Astrocyte (in vitro differentiated cells and primary cell): ENCODE results near the gene PLXNB2. TPM values are rescaled to one million over a fixed set of nuclear protein-coding genes. Genes with fewer than 3 reads are reported as not detected.

ENCODE experiments used
- DNase-seq: peaks from one replicate; pipeline ENCODE4 v3.0.0-alpha.2; 2010; ENCODE audit warnings: low read depth
- FAIRE-seq: peaks from 2 replicates; lab custom pipeline; 2011; peaks lifted over from hg19 to GRCh38; lab: Jason Lieb, UNC
- H2AFZ ChIP-seq: 2 replicates; pipeline ENCODE4 v1.6.0; 2012; ENCODE audit warnings: low read depth, low read length, inconsistent platforms
- H3K27ac ChIP-seq: 2 replicates; pipeline ENCODE4 v1.5.1; 2011; ENCODE audit warnings: low read depth, low read length, inconsistent platforms
- H3K27me3 ChIP-seq: 2 replicates; pipeline ENCODE4 v1.6.0; 2011; ENCODE audit warnings: low read length, inconsistent platforms; ENCODE audit not compliant: insufficient read depth
- H3K36me3 ChIP-seq: 2 replicates; pipeline ENCODE4 v1.5.1; 2011; ENCODE audit warnings: low read length, inconsistent platforms; ENCODE audit not compliant: insufficient read depth
- H3K4me1 ChIP-seq: 2 replicates; pipeline ENCODE4 v1.5.1; 2011; ENCODE audit warnings: low read length, inconsistent platforms; ENCODE audit not compliant: insufficient read depth
- H3K4me2 ChIP-seq: 2 replicates; pipeline ENCODE4 v1.6.0; 2012; ENCODE audit warnings: low read length, inconsistent platforms
- H3K4me3 ChIP-seq: 2 replicates; pipeline ENCODE4 v1.5.1; 2011; ENCODE audit warnings: low read depth, mild to moderate bottlenecking, low read length, inconsistent platforms; ENCODE audit not compliant: insufficient read depth
- H3K79me2 ChIP-seq: 2 replicates; pipeline ENCODE4 v1.6.0; 2012; ENCODE audit warnings: mild to moderate bottlenecking, low read length, inconsistent platforms; ENCODE audit not compliant: insufficient read depth
- H3K9ac ChIP-seq: 2 replicates; pipeline ENCODE4 v1.6.0; 2012; ENCODE audit warnings: mild to moderate bottlenecking, low read length, inconsistent platforms
- H3K9me3 ChIP-seq: 2 replicates; pipeline ENCODE4 v1.5.1; 2012; ENCODE audit warnings: low read depth, mild to moderate bottlenecking, low read length, inconsistent platforms; ENCODE audit not compliant: insufficient read depth
- H4K20me1 ChIP-seq: 2 replicates; pipeline ENCODE4 v1.6.0; 2012; ENCODE audit warnings: low read length, inconsistent platforms; ENCODE audit not compliant: insufficient read depth
- H3K27ac Mint-ChIP-seq: one replicate; pipeline ENCODE4 v1.8.0; 2021; ENCODE audit warnings: mild to moderate bottlenecking, mixed read lengths; ENCODE audit not compliant: unreplicated experiment
- H3K27me3 Mint-ChIP-seq: one replicate; pipeline ENCODE4 v1.8.0; 2021; ENCODE audit warnings: low read depth, mixed read lengths; ENCODE audit not compliant: unreplicated experiment
- H3K36me3 Mint-ChIP-seq: one replicate; pipeline ENCODE4 v1.8.0; 2021; ENCODE audit warnings: low read depth, mixed read lengths; ENCODE audit not compliant: unreplicated experiment
- H3K4me1 Mint-ChIP-seq: one replicate; pipeline ENCODE4 v1.8.0; 2021; ENCODE audit warnings: low read depth, mixed read lengths; ENCODE audit not compliant: unreplicated experiment
- H3K4me3 Mint-ChIP-seq: one replicate; pipeline ENCODE4 v1.8.0; 2021; ENCODE audit warnings: mild to moderate bottlenecking, moderate library complexity, mixed read lengths; ENCODE audit not compliant: unreplicated experiment
- H3K9me3 Mint-ChIP-seq: one replicate; pipeline ENCODE4 v1.8.0; 2021; ENCODE audit warnings: mild to moderate bottlenecking, mixed read lengths; ENCODE audit not compliant: unreplicated experiment
- EZH2 ChIP-seq: IDR thresholded peaks from 2 replicates; pipeline ENCODE4 v1.6.1; 2012; ENCODE audit warnings: mild to moderate bottlenecking, low read length, inconsistent platforms; ENCODE audit not compliant: insufficient read depth
- total RNA-seq: library from RNA; stranded (reverse); gene quantifications from 2 replicates; pipeline ENCODE4 v1.2.1, GENCODE V29; 2021
- TF ChIP-seq, protein P1 (sequence below): IDR thresholded peaks from 2 replicates; pipeline ENCODE4 v1.5.1; 2011; ENCODE audit warnings: low read depth, mild to moderate bottlenecking, inconsistent platforms, low read length, moderate library complexity; ENCODE audit not compliant: insufficient read depth

PLXNB2 gene
- total RNA-seq, 1 donor from 2014 or later = 327 TPM

DNA sequence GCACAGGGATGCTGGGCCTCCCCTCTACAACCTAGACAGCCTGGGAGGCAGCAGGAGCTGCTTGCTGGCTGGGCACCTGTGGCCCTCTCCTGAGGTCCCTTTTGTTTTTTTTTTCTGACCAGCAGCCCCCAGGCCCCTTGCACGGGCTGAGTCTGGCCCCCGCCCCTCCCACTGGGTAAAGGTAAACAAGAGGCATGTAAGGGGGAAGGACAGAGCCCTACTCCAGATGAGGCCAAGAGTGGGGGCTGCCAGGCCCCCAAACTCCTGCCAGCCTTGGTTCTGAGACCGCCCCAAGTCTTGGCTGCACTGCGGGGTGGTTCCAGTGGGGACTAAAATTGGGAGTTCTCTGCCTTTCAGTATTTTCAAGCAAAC is 9.2 kb downstream of the PLXNB2 start:
- Mint-ChIP-seq H3K4me1 (peaks cover 23% of the 10 kb centered on the region), H3K27me3 (no peaks in the 10 kb centered on the region), H3K4me3 (no peak overlapping the region), H3K27ac (peak overlapping the region; percentile 83), H3K9me3 (no peaks in the 10 kb centered on the region), H3K36me3 (peaks cover 2% of the 10 kb centered on the region)
- TF ChIP-seq, protein P1, sequence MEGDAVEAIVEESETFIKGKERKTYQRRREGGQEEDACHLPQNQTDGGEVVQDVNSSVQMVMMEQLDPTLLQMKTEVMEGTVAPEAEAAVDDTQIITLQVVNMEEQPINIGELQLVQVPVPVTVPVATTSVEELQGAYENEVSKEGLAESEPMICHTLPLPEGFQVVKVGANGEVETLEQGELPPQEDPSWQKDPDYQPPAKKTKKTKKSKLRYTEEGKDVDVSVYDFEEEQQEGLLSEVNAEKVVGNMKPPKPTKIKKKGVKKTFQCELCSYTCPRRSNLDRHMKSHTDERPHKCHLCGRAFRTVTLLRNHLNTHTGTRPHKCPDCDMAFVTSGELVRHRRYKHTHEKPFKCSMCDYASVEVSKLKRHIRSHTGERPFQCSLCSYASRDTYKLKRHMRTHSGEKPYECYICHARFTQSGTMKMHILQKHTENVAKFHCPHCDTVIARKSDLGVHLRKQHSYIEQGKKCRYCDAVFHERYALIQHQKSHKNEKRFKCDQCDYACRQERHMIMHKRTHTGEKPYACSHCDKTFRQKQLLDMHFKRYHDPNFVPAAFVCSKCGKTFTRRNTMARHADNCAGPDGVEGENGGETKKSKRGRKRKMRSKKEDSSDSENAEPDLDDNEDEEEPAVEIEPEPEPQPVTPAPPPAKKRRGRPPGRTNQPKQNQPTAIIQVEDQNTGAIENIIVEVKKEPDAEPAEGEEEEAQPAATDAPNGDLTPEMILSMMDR = no peak
- no peak for TF ChIP-seq EZH2
- Histone ChIP-seq H3K9ac (no peak overlapping the region), H4K20me1 (peaks cover 90% of the 10 kb centered on the region), H3K27ac (no peak overlapping the region), H3K79me2 (peaks cover 98% of the 10 kb centered on the region), H3K4me2 (no peak overlapping the region), H3K27me3 (no peaks in the 10 kb centered on the region), H2AFZ (no peak overlapping the region), H3K4me1 (peaks cover 47% of the 10 kb centered on the region), H3K9me3 (no peaks in the 10 kb centered on the region), H3K36me3 (no peaks in the 10 kb centered on the region), H3K4me3 (no peak overlapping the region)
- DNase-seq (no peak), FAIRE-seq (no peak)

DNA sequence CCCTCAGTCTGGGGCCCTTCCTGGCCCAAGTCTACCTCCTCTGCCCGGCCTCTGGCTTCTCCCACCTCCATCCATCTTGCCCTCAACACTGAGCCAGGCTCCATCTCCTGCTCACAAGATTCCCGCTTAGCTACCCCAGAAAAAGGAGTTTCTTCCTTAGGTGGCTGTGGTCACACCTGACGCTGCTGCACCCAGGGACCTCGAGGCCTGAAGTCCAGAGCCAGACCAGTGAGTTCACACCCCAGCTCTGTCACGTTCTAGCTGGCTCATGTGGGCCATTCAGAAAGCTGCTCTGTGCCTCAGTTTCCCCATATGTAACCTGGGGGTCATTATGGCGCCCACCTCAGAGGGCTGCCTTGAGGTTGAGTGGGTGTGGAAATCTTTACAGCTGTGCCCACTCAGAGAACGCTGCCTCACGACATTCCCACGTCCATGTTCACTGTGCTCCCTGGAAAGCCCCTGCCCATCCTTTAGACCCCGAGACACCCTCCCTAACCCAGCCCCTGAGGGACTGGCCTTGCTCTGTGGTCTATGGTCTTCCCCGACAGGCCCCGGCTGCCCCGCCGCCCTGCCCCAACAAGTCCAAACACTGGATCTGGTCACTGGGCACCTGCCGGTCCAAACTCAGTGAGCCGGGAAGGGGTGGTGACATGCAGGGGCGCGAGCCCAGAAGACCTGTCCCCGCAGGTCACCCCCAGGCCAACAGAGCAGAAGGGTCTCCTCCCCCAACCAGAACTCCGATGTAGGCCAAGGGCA is 9.8 kb downstream of the PLXNB2 start:
- Histone ChIP-seq H4K20me1 (peaks cover 90% of the 10 kb centered on the region), H3K4me3 (no peak overlapping the region), H3K27ac (no peak overlapping the region), H3K9me3 (no peaks in the 10 kb centered on the region), H3K36me3 (no peaks in the 10 kb centered on the region), H3K9ac (no peak overlapping the region), H3K4me1 (peaks cover 47% of the 10 kb centered on the region), H3K79me2 (peaks cover 98% of the 10 kb centered on the region), H3K4me2 (no peak overlapping the region), H3K27me3 (no peaks in the 10 kb centered on the region), H2AFZ (no peak overlapping the region)
- no peak for DNase-seq
- TF ChIP-seq, protein P1 = no peak
- no peak for TF ChIP-seq EZH2
- FAIRE-seq = no peak
- H3K9me3 Mint-ChIP-seq = no peaks in the 10 kb centered on the region
- peaks cover 2% of the 10 kb centered on the region for H3K36me3 Mint-ChIP-seq
- H3K4me3 Mint-ChIP-seq = peak overlapping the region; percentile 25
- H3K4me1 Mint-ChIP-seq = peaks cover 21% of the 10 kb centered on the region
- no peaks in the 10 kb centered on the region for H3K27me3 Mint-ChIP-seq
- peak overlapping the region; percentile 80 for H3K27ac Mint-ChIP-seq
